ENCODE measurements around the gene DAB1. TPM values are rescaled to one million over a fixed set of nuclear protein-coding genes. Genes with fewer than 3 reads are reported as not detected.

The DAB1 gene
- total RNA-seq, 1 donor from 2014 or later = 0.25 TPM

DNA sequence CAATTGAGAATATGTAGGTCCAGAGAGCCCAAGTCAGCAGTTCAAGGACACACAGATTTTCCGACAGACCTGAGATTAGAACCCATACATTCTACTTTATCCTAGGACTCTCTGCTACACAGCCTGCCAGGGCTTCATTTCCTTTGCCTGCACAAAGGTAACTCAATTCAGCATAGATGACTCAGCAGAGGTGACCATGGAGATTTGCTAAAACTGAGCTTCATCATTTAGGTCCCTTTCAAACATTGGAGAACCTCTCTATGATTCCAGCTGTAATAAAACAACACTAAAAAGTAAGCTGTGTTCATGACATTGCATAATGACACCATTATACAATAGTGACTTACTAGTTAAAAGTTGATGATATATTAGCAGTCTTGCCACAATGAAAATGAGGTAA is 22.2 kb downstream of the DAB1 start:
- no peaks in the 10 kb centered on the region for H3K27me3 ChIP-seq (ENCODE audit: control insufficient read depth, insufficient read depth, low read length)
- H3K36me3 ChIP-seq (ENCODE audit: control insufficient read depth, insufficient read depth, low read length) = no peaks in the 10 kb centered on the region
- no peak for DNase-seq (ENCODE audit: low read depth)
- H3K4me3 ChIP-seq (ENCODE audit: low read depth, low read length) = no peak overlapping the region
- TF ChIP-seq, protein P1, sequence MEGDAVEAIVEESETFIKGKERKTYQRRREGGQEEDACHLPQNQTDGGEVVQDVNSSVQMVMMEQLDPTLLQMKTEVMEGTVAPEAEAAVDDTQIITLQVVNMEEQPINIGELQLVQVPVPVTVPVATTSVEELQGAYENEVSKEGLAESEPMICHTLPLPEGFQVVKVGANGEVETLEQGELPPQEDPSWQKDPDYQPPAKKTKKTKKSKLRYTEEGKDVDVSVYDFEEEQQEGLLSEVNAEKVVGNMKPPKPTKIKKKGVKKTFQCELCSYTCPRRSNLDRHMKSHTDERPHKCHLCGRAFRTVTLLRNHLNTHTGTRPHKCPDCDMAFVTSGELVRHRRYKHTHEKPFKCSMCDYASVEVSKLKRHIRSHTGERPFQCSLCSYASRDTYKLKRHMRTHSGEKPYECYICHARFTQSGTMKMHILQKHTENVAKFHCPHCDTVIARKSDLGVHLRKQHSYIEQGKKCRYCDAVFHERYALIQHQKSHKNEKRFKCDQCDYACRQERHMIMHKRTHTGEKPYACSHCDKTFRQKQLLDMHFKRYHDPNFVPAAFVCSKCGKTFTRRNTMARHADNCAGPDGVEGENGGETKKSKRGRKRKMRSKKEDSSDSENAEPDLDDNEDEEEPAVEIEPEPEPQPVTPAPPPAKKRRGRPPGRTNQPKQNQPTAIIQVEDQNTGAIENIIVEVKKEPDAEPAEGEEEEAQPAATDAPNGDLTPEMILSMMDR (IDR thresholded peaks at IDR 0.05; ENCODE audit: insufficient read depth, low read length, poor library complexity, severe bottlenecking) = no peak

DNA sequence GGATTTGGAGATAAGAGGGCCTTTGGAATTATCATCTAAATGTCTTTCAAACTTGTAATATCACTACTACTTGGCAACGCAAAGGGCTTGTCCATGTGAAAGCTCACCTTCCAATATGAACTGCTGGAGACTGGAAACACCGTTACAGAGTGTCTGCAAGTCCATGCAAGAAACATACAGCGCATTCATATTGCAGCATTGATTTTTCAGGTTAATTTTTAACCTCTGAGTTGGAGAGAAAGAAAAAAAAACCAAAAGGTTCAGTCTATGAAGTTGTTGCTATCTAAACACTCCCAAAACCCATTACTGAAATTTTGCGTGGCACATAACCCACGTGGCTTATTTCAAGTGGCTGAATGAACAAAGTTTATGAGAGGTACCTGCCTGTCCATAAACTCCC is 23.8 kb downstream of the DAB1 start:
- Histone ChIP-seq H3K4me3 (ENCODE audit: low read depth, low read length) (no peak overlapping the region), H3K27me3 (ENCODE audit: control insufficient read depth, insufficient read depth, low read length) (no peaks in the 10 kb centered on the region), H3K36me3 (ENCODE audit: control insufficient read depth, insufficient read depth, low read length) (no peaks in the 10 kb centered on the region)
- TF ChIP-seq, protein P1 (IDR thresholded peaks at IDR 0.05; ENCODE audit: insufficient read depth, low read length, poor library complexity, severe bottlenecking) = no peak
- no peak for DNase-seq (ENCODE audit: low read depth)

DNA sequence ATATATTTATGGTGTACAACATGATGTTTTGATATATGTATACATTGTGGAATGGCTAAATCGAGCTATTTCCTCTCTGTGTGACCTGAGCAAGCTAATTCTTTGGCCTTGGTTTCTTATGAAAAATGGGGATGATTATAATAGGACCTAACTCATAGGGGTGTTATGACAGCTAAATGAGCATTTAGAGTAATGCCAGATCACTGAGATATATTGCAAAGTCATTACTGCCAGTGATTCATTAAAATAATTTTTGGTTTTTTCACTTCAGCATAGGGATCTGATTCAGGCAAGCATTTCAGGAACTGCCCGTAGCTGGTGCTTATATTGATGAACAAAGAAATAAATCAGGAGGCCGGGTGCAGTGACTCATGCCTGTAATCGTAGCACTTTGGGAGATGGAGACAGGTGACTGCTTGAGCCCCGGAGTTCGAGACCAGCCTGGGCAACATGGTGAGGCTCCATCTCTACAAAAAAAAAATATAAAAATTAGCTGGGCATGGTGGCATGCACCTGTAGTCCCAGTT is 30.7 kb downstream of the DAB1 start:
- H3K4me3 ChIP-seq (ENCODE audit: low read depth, low read length) = no peak overlapping the region
- no peak for DNase-seq (ENCODE audit: low read depth)
- no peaks in the 10 kb centered on the region for H3K27me3 ChIP-seq (ENCODE audit: control insufficient read depth, insufficient read depth, low read length)
- TF ChIP-seq, protein P1 (IDR thresholded peaks at IDR 0.05; ENCODE audit: insufficient read depth, low read length, poor library complexity, severe bottlenecking) = no peak
- no peaks in the 10 kb centered on the region for H3K36me3 ChIP-seq (ENCODE audit: control insufficient read depth, insufficient read depth, low read length)

DNA sequence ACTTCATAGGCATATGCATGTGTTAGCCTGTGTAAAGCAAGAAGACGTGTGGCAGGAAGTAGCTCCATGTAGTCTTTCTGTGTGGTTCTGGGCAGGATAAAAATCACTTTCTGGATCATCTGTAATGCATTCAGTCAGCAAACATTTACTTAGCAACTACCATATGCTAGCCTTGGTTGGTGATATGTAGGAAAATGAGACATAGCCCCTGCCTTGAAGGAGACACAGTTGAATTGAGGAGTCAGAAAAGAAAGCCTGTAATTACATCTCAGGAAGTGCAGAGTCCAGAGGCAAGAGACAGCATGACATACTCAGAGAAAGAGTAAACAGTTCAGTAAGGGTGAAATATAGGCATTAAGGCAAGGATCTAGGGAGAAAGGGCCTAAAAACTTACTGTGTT is 38.5 kb downstream of the DAB1 start:
- DNase-seq (ENCODE audit: low read depth) = no peak
- Histone ChIP-seq H3K4me3 (ENCODE audit: low read depth, low read length) (no peak overlapping the region), H3K36me3 (ENCODE audit: control insufficient read depth, insufficient read depth, low read length) (no peaks in the 10 kb centered on the region), H3K27me3 (ENCODE audit: control insufficient read depth, insufficient read depth, low read length) (no peaks in the 10 kb centered on the region)
- TF ChIP-seq, protein P1 (IDR thresholded peaks at IDR 0.05; ENCODE audit: insufficient read depth, low read length, poor library complexity, severe bottlenecking) = no peak

DNA sequence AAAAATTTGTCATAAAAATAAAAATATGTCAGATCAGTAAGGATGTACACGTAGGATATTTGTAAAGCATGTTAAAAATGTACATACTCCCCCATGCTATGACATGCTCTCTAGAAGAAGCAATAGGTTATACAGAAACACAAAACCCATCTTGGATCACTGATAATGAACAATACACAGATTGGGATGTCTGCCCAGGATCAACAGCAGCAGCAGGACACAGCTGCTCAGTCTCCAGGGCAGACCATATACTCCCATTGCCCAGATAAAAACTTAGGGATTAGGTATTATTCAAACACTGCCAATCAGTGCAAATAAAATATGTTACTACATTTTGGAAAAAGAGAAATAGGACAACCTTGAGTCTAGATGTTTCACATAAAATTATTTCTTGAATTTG is 39.0 kb downstream of the DAB1 start:
- Histone ChIP-seq H3K36me3 (ENCODE audit: control insufficient read depth, insufficient read depth, low read length) (no peaks in the 10 kb centered on the region), H3K27me3 (ENCODE audit: control insufficient read depth, insufficient read depth, low read length) (no peaks in the 10 kb centered on the region), H3K4me3 (ENCODE audit: low read depth, low read length) (no peak overlapping the region)
- no peak for DNase-seq (ENCODE audit: low read depth)
- TF ChIP-seq, protein P1 (IDR thresholded peaks at IDR 0.05; ENCODE audit: insufficient read depth, low read length, poor library complexity, severe bottlenecking) = no peak

DNA sequence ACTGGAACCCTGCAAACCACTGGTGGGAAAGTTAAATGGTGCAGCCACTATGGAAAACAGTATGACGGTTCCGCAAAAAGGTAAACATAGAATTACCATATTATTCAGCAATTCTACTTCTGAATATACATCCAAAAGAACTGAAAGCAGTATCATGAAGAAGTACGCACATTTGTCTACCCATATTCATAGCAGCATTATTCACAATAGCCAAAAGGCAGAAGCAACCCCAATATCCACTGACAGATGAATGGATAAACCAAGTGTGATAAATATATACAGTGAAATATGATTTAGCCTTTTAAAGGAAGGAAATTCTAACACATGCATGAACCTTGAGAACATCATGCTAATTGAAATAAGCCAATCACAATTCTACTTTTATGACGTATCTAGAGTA is 39.6 kb downstream of the DAB1 start:
- Histone ChIP-seq H3K36me3 (ENCODE audit: control insufficient read depth, insufficient read depth, low read length) (no peaks in the 10 kb centered on the region), H3K4me3 (ENCODE audit: low read depth, low read length) (no peak overlapping the region), H3K27me3 (ENCODE audit: control insufficient read depth, insufficient read depth, low read length) (no peaks in the 10 kb centered on the region)
- no peak for DNase-seq (ENCODE audit: low read depth)
- TF ChIP-seq, protein P1 (IDR thresholded peaks at IDR 0.05; ENCODE audit: insufficient read depth, low read length, poor library complexity, severe bottlenecking) = no peak

Data from kidney epithelial cell (primary cell).